ENCODE data around the gene NLRP6. TPM values are rescaled to one million over a fixed set of nuclear protein-coding genes. Genes with fewer than 3 reads are reported as not detected.

Gene NLRP6
- total RNA-seq, 1 experiment from 2014 or later, result not detected

DNA sequence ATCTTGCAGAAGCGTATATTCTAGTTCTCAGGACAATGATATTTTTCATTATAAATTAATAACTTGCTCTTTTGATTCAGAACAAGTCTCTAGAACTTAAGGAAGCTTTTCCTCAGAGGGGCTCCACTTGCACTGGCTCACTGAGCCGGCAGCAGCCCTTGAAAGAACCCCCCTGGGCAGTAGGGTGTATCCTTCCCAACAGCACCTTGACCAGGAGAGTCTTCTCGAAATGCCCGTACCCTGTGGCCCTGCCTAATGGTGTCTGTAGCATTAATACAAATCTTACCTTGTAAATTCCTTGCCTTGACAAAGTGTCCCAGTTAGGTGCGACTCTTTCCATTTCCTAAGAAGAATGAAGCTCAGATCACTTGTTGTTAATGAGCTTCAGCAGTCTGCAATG is 27.9 kb upstream of the NLRP6 start:
- TF ChIP-seq EZH2 (IDR thresholded peaks at IDR 0.05; ENCODE audit: borderline replicate concordance, low read depth, low read length, poor library complexity, severe bottlenecking), result no peak
- TF ChIP-seq, protein P1, sequence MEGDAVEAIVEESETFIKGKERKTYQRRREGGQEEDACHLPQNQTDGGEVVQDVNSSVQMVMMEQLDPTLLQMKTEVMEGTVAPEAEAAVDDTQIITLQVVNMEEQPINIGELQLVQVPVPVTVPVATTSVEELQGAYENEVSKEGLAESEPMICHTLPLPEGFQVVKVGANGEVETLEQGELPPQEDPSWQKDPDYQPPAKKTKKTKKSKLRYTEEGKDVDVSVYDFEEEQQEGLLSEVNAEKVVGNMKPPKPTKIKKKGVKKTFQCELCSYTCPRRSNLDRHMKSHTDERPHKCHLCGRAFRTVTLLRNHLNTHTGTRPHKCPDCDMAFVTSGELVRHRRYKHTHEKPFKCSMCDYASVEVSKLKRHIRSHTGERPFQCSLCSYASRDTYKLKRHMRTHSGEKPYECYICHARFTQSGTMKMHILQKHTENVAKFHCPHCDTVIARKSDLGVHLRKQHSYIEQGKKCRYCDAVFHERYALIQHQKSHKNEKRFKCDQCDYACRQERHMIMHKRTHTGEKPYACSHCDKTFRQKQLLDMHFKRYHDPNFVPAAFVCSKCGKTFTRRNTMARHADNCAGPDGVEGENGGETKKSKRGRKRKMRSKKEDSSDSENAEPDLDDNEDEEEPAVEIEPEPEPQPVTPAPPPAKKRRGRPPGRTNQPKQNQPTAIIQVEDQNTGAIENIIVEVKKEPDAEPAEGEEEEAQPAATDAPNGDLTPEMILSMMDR (conservative IDR thresholded peaks at IDR 0.05; ENCODE audit: low read depth, low read length), result no peak
- H3K4me1 ChIP-seq (ENCODE audit: insufficient read depth, low read length, poor library complexity, severe bottlenecking), result no peaks in the 10 kb centered on the region
- H3K27ac ChIP-seq (ENCODE audit: low read depth, low read length, poor library complexity, severe bottlenecking), result no peak overlapping the region
- POLR2A ChIA-PET (ENCODE audit: low non-redundant PET), result no interaction called here
- no TSS peak for BruUV-seq (replicated peaks)
- intact Hi-C loops (cut with micrococcal nuclease; ENCODE audit: unreplicated experiment), result loop anchor here (10.0 kb wide), 1 partner anchor 105 kb away; no protein-coding TSS in a partner anchor
- no peak overlapping the region for H3K4me3 ChIP-seq (ENCODE audit: low read depth, low read length, poor library complexity, severe bottlenecking)
- CTCF ChIA-PET, result interaction anchor here (0.7 to 1.0 kb wide), 2 partner anchors 55 to 176 kb away, joined by 3 read pairs; no protein-coding TSS in a partner anchor
- peaks cover 66% of the 10 kb centered on the region for H3K36me3 ChIP-seq (ENCODE audit: insufficient read depth, low read length, poor library complexity, severe bottlenecking)
- no peak for DNase-seq (ENCODE audit: low spot score)
- H3K9me3 ChIP-seq (ENCODE audit: low read depth, low read length, poor library complexity, severe bottlenecking), result no peaks in the 10 kb centered on the region
- H3K27me3 ChIP-seq (replicated peaks; ENCODE audit: insufficient read depth, low read depth, low read length, poor library complexity), result no peaks in the 10 kb centered on the region

DNA sequence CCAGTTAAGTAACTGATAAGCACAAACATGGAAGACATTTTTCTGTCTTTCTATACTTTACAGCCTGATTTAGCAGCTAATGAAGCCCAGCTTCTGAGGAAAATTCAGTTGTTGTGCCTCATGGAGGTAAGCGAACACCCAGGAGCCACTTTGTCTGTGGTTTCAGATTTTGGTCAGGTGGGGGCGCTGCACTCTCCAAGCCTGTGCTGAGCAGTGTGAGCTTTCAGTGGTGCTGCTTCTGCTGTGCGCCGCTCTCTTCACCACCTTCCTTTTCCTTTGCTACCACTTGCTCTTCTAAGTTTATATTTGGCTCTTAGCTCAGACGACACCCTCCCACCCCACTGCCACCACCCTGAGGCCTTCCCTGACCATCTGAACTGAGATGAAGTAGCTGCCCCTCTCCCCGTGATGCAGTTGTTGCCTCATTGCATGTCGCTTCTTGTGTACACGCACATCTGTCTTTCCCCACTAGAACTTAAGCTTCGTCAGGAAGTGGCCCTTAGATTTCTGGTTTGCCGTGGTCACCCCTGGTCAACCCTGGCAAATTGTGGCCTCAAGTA is 27.4 kb upstream of the NLRP6 start:
- intact Hi-C loops (cut with micrococcal nuclease; ENCODE audit: unreplicated experiment), result loop anchor here (10.0 kb wide), 1 partner anchor 104 kb away; no protein-coding TSS in a partner anchor
- Histone ChIP-seq H3K4me1 (ENCODE audit: insufficient read depth, low read length, poor library complexity, severe bottlenecking) (no peaks in the 10 kb centered on the region), H3K36me3 (ENCODE audit: insufficient read depth, low read length, poor library complexity, severe bottlenecking) (peaks cover 60% of the 10 kb centered on the region), H3K9me3 (ENCODE audit: low read depth, low read length, poor library complexity, severe bottlenecking) (no peaks in the 10 kb centered on the region), H3K27me3 (replicated peaks; ENCODE audit: insufficient read depth, low read depth, low read length, poor library complexity) (no peaks in the 10 kb centered on the region), H3K27ac (ENCODE audit: low read depth, low read length, poor library complexity, severe bottlenecking) (no peak overlapping the region), H3K4me3 (ENCODE audit: low read depth, low read length, poor library complexity, severe bottlenecking) (no peak overlapping the region)
- BruUV-seq (replicated peaks), result no TSS peak
- ChIA-PET CTCF (interaction anchor here (0.5 to 1.0 kb wide), 4 partner anchors 54 to 175 kb away, joined by 3 to 4 read pairs (median 4); no protein-coding TSS in a partner anchor), POLR2A (ENCODE audit: low non-redundant PET) (no interaction called here)
- TF ChIP-seq, protein P1 (conservative IDR thresholded peaks at IDR 0.05; ENCODE audit: low read depth, low read length), result peak; percentile 75
- TF ChIP-seq EZH2 (IDR thresholded peaks at IDR 0.05; ENCODE audit: borderline replicate concordance, low read depth, low read length, poor library complexity, severe bottlenecking), result no peak
- DNase-seq (ENCODE audit: low spot score), result peak; percentile 62

DNA sequence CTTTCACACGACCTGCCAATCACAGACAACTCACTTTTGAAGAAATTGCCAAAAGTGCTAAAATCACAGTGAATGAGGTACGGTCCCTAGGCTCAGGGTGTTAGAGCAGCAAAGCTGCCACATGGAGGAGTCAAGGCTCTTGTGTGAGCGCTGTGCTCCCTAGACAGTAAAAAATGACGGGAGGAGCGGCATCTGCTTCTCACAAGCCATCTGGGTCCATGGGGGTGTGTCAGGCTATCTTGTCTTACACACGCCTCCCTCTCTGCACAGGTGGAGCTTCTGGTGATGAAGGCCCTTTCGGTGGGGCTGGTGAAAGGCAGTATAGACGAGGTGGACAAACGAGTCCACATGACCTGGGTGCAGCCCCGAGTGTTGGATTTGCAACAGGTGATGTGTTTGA is 26.7 kb upstream of the NLRP6 start:
- Histone ChIP-seq H3K4me3 (ENCODE audit: low read depth, low read length, poor library complexity, severe bottlenecking) (no peak overlapping the region), H3K4me1 (ENCODE audit: insufficient read depth, low read length, poor library complexity, severe bottlenecking) (no peaks in the 10 kb centered on the region), H3K36me3 (ENCODE audit: insufficient read depth, low read length, poor library complexity, severe bottlenecking) (peaks cover 53% of the 10 kb centered on the region), H3K9me3 (ENCODE audit: low read depth, low read length, poor library complexity, severe bottlenecking) (no peaks in the 10 kb centered on the region), H3K27ac (ENCODE audit: low read depth, low read length, poor library complexity, severe bottlenecking) (no peak overlapping the region), H3K27me3 (replicated peaks; ENCODE audit: insufficient read depth, low read depth, low read length, poor library complexity) (no peaks in the 10 kb centered on the region)
- no TSS peak for BruUV-seq (replicated peaks)
- POLR2A ChIA-PET (ENCODE audit: low non-redundant PET), result no interaction called here
- TF ChIP-seq, protein P1 (conservative IDR thresholded peaks at IDR 0.05; ENCODE audit: low read depth, low read length), result no peak
- TF ChIP-seq EZH2 (IDR thresholded peaks at IDR 0.05; ENCODE audit: borderline replicate concordance, low read depth, low read length, poor library complexity, severe bottlenecking), result no peak
- intact Hi-C loops (cut with micrococcal nuclease; ENCODE audit: unreplicated experiment), result loop anchor here (10.0 kb wide), 1 partner anchor 103 kb away; no protein-coding TSS in a partner anchor
- no peak for DNase-seq (ENCODE audit: low spot score)
- CTCF ChIA-PET, result no interaction called here

Measured in A673 (cell line).